HG02970 (cell line): Measurements from ENCODE around the gene SUB1.

Experiments used
- ATAC-seq: cut with Tn5 transposase; IDR thresholded peaks from one replicate; pipeline ENCODE4 v1.9.1; 2021; ENCODE audit warnings: mild to moderate bottlenecking, moderate library complexity, moderate number of reproducible peaks; ENCODE audit not compliant: unreplicated experiment, low FRiP score

The SUB1 gene

GRCh38 chr5:32638309-32638708 lies 53.0 kb downstream of the SUB1 start:
- no peak for ATAC-seq

- ATAC-seq = no peak
Observed at GRCh38 chr5:32639943-32640342, 54.6 kb downstream of the SUB1 start.

GRCh38 chr5:32642276-32643002 lies 57.1 kb downstream of the SUB1 start:
- ATAC-seq = no peak

- no peak for ATAC-seq
Observed at GRCh38 chr5:32645246-32645645, 59.9 kb downstream of the SUB1 start.

GRCh38 chr5:32646061-32646969 lies 61.0 kb downstream of the SUB1 start:
- no peak for ATAC-seq

- ATAC-seq = no peak
Observed at GRCh38 chr5:32651088-32651487, 65.7 kb downstream of the SUB1 start.

GRCh38 chr5:32651638-32652037 lies 66.3 kb downstream of the SUB1 start:
- ATAC-seq = no peak
